Mesenchymal stem cell (in vitro differentiated cells and primary cell): Measurements from ENCODE around the gene REG3A.

ENCODE experiments used
- DNase-seq: peaks from one replicate; pipeline ENCODE4 v3.0.0-alpha.2; 2013
- H2AFZ ChIP-seq: one replicate; pipeline ENCODE4 v1.6.1; 2013; ENCODE audit warnings: low read depth, mild to moderate bottlenecking, control low read depth, inconsistent platforms, low read length, moderate library complexity
- H2AK5ac ChIP-seq: 2 replicates; pipeline ENCODE4 v1.6.1; 2013; ENCODE audit warnings: low read length, moderate library complexity, mild to moderate bottlenecking, inconsistent platforms; ENCODE audit not compliant: severe bottlenecking
- H2BK120ac ChIP-seq: one replicate; pipeline ENCODE4 v1.6.1; 2013; ENCODE audit warnings: low read depth, mild to moderate bottlenecking, inconsistent platforms, low read length, moderate library complexity
- H2BK12ac ChIP-seq, 2 experiments: one replicate each; pipeline ENCODE4 v1.6.1; 2013; ENCODE audit warnings: inconsistent platforms in 2 of 2, low read length in 2 of 2, mild to moderate bottlenecking in 2 of 2, moderate library complexity in 2 of 2, control low read depth in 1 of 2
- H2BK15ac ChIP-seq: one replicate; pipeline ENCODE4 v1.6.1; 2013; ENCODE audit warnings: mild to moderate bottlenecking, low read depth, inconsistent platforms; ENCODE audit not compliant: poor library complexity, severe bottlenecking
- H2BK5ac ChIP-seq: 2 replicates; pipeline ENCODE4 v1.6.1; 2013; ENCODE audit warnings: low read depth, mild to moderate bottlenecking, low read length, control low read depth, inconsistent platforms; ENCODE audit not compliant: poor library complexity, severe bottlenecking
- H3K14ac ChIP-seq, 2 experiments: one replicate each; pipeline ENCODE4 v1.6.1; 2013; ENCODE audit warnings: inconsistent platforms in 2 of 2, low read length in 2 of 2, control low read depth in 1 of 2, mild to moderate bottlenecking in 1 of 2, moderate library complexity in 1 of 2
- H3K18ac ChIP-seq, 2 experiments: one replicate each; pipeline ENCODE4 v1.6.1; 2013; ENCODE audit warnings: inconsistent platforms in 2 of 2, low read length in 2 of 2, control low read depth in 1 of 2, low read depth in 1 of 2, mild to moderate bottlenecking in 1 of 2
- H3K23ac ChIP-seq, 2 experiments: one replicate each; pipeline ENCODE4 v1.6.1; 2013; ENCODE audit warnings: inconsistent platforms in 2 of 2, low read length in 2 of 2, mild to moderate bottlenecking in 2 of 2, moderate library complexity in 2 of 2, control low read depth in 1 of 2
- H3K27ac ChIP-seq: 2 replicates; pipeline ENCODE4 v1.5.1; 2013; ENCODE audit warnings: mild to moderate bottlenecking, moderate library complexity, low read length, control low read depth, inconsistent platforms; ENCODE audit not compliant: poor library complexity, severe bottlenecking
- H3K27me3 ChIP-seq, 2 experiments: 2 replicates each; pipeline versions ENCODE4 v1.6.1 to v1.7.0; 2013; ENCODE audit warnings: low read length in 2 of 2, mild to moderate bottlenecking in 2 of 2, moderate library complexity in 2 of 2, control low read depth in 1 of 2, inconsistent platforms in 1 of 2; ENCODE audit not compliant: control insufficient read depth in 1 of 2, insufficient read depth in 1 of 2
- H3K36me3 ChIP-seq, 2 experiments: 2 replicates each; pipeline versions ENCODE4 v1.6.1 to v1.7.0; 2013; ENCODE audit warnings: low read length in 2 of 2, control low read depth in 1 of 2, inconsistent platforms in 1 of 2, low read depth in 1 of 2, mild to moderate bottlenecking in 1 of 2; ENCODE audit not compliant: insufficient read depth in 2 of 2, control insufficient read depth in 1 of 2
- H3K4ac ChIP-seq, 2 experiments: one replicate each; pipeline ENCODE4 v1.6.1; 2013; ENCODE audit warnings: inconsistent platforms in 2 of 2, low read length in 2 of 2, mild to moderate bottlenecking in 2 of 2, moderate library complexity in 2 of 2, control low read depth in 1 of 2, low read depth in 1 of 2
- H3K4me1 ChIP-seq: 2 replicates; pipeline ENCODE4 v1.6.1; 2013; ENCODE audit warnings: low read depth, low read length, control low read depth; ENCODE audit not compliant: control insufficient read depth, insufficient read depth
- H3K4me2 ChIP-seq: 2 replicates; pipeline ENCODE4 v1.6.1; 2013; ENCODE audit warnings: low read length, mild to moderate bottlenecking, inconsistent platforms; ENCODE audit not compliant: poor library complexity, severe bottlenecking
- H3K4me3 ChIP-seq, 2 experiments: 2 replicates each; pipeline versions ENCODE4 v1.5.1 to v1.7.0; 2013; ENCODE audit warnings: low read length in 2 of 2, mild to moderate bottlenecking in 2 of 2, control low read depth in 1 of 2, low read depth in 1 of 2; ENCODE audit not compliant: insufficient read depth in 1 of 2
- H3K79me1 ChIP-seq: replicated peaks from 2 replicates; pipeline ENCODE4 v1.6.1; 2013; ENCODE audit warnings: mild to moderate bottlenecking, control low read depth, low read length, inconsistent platforms; ENCODE audit not compliant: poor library complexity, severe bottlenecking
- H3K9ac ChIP-seq: 2 replicates; pipeline ENCODE4 v1.7.0; 2013; ENCODE audit warnings: mild to moderate bottlenecking, low read length, moderate library complexity
- H3K9me3 ChIP-seq: 2 replicates; pipeline ENCODE4 v1.7.0; 2013; ENCODE audit warnings: mild to moderate bottlenecking, low read length; ENCODE audit not compliant: control insufficient read depth
- H4K8ac ChIP-seq: one replicate; pipeline ENCODE4 v1.6.1; 2013; ENCODE audit warnings: inconsistent platforms, mild to moderate bottlenecking, low read length, moderate library complexity
- H4K91ac ChIP-seq: one replicate; pipeline ENCODE4 v1.6.1; 2013; ENCODE audit warnings: mild to moderate bottlenecking, low read length, inconsistent platforms
- WGBS: methylation state at CpG from one replicate; pipeline ENCODE4 v1.1.7; 2013; ENCODE audit warnings: mixed read lengths; 5-methylcytosine and 5-hydroxymethylcytosine counted together

REG3A gene

GRCh38 chr2:79116997-79117928, 42.3 kb downstream of the REG3A start:
- H4K8ac ChIP-seq: no peak overlapping the region
- H3K23ac ChIP-seq: no peak overlapping the region
- H3K9ac ChIP-seq: no peak overlapping the region
- H3K4me2 ChIP-seq: no peak overlapping the region
- H2AFZ ChIP-seq: no peak overlapping the region
- no peak overlapping the region for H3K4ac ChIP-seq
- H3K9me3 ChIP-seq: no peaks in the 10 kb centered on the region
- H3K4me3 ChIP-seq: no peak overlapping the region
- H3K27me3 ChIP-seq: no peaks in the 10 kb centered on the region
- no peak overlapping the region for H2BK5ac ChIP-seq
- H3K79me1 ChIP-seq: no peaks in the 10 kb centered on the region
- no peak overlapping the region for H2BK120ac ChIP-seq
- H3K27ac ChIP-seq: no peak overlapping the region
- DNase-seq: no peak
- H3K14ac ChIP-seq: no peak overlapping the region
- no peak overlapping the region for H2AK5ac ChIP-seq
- H3K36me3 ChIP-seq: no peaks in the 10 kb centered on the region
- H2BK15ac ChIP-seq: no peak overlapping the region
- no peak overlapping the region for H3K18ac ChIP-seq
- H4K91ac ChIP-seq: no peak overlapping the region
- no peak overlapping the region for H2BK12ac ChIP-seq
- 75% methylated on average over 1 of the region's 2 CpGs for WGBS
- no peaks in the 10 kb centered on the region for H3K4me1 ChIP-seq

GRCh38 chr2:79114797-79115494, 44.6 kb downstream of the REG3A start:
- DNase-seq: no peak
- Histone ChIP-seq H2BK5ac (no peak overlapping the region), H3K4me2 (no peak overlapping the region), H3K14ac (no peak overlapping the region), H3K4me3 (no peak overlapping the region), H2BK120ac (no peak overlapping the region), H3K4me1 (no peaks in the 10 kb centered on the region), H2BK15ac (no peak overlapping the region), H3K27me3 (no peaks in the 10 kb centered on the region), H4K8ac (no peak overlapping the region), H3K23ac (no peak overlapping the region), H4K91ac (no peak overlapping the region), H2BK12ac (no peak overlapping the region), H3K9ac (no peak overlapping the region), H3K36me3 (no peaks in the 10 kb centered on the region), H2AK5ac (no peak overlapping the region), H2AFZ (no peak overlapping the region), H3K9me3 (no peaks in the 10 kb centered on the region), H3K4ac (no peak overlapping the region), H3K18ac (no peak overlapping the region), H3K79me1 (no peaks in the 10 kb centered on the region), H3K27ac (no peak overlapping the region)
- 66% methylated on average over 2 of the region's 3 CpGs for WGBS

GRCh38 chr2:79112269-79112668, 47.3 kb downstream of the REG3A start:
- H3K14ac ChIP-seq: no peak overlapping the region
- WGBS: 93% methylated on average over 3 of the region's 3 CpGs
- H3K4ac ChIP-seq: no peak overlapping the region
- H2BK12ac ChIP-seq: no peak overlapping the region
- no peaks in the 10 kb centered on the region for H3K79me1 ChIP-seq
- no peak overlapping the region for H3K23ac ChIP-seq
- no peaks in the 10 kb centered on the region for H3K4me1 ChIP-seq
- H3K27me3 ChIP-seq: no peaks in the 10 kb centered on the region
- H3K18ac ChIP-seq: no peak overlapping the region
- no peak overlapping the region for H2BK5ac ChIP-seq
- no peak overlapping the region for H2AFZ ChIP-seq
- H4K91ac ChIP-seq: no peak overlapping the region
- H3K27ac ChIP-seq: no peak overlapping the region
- H2BK120ac ChIP-seq: no peak overlapping the region
- no peaks in the 10 kb centered on the region for H3K36me3 ChIP-seq
- no peak overlapping the region for H2AK5ac ChIP-seq
- no peaks in the 10 kb centered on the region for H3K9me3 ChIP-seq
- no peak for DNase-seq
- no peak overlapping the region for H4K8ac ChIP-seq
- H3K9ac ChIP-seq: no peak overlapping the region
- no peak overlapping the region for H3K4me2 ChIP-seq
- no peak overlapping the region for H3K4me3 ChIP-seq
- no peak overlapping the region for H2BK15ac ChIP-seq
